Stimulated activated CD8-positive, alpha-beta memory T cell treated with anti-CD3 and anti-CD28 coated beads, Interleukin-15, amount 100 ng/mL, for 48 hours (primary cell): ENCODE measurements around the gene ALS2CL.

ENCODE experiments used
- DNase-seq, 2 donors: peaks; one replicate each; pipeline ENCODE4 v3.0.0-alpha.2; 2020; ENCODE audit warnings: low read depth in 2 of 2

Gene ALS2CL

DNA sequence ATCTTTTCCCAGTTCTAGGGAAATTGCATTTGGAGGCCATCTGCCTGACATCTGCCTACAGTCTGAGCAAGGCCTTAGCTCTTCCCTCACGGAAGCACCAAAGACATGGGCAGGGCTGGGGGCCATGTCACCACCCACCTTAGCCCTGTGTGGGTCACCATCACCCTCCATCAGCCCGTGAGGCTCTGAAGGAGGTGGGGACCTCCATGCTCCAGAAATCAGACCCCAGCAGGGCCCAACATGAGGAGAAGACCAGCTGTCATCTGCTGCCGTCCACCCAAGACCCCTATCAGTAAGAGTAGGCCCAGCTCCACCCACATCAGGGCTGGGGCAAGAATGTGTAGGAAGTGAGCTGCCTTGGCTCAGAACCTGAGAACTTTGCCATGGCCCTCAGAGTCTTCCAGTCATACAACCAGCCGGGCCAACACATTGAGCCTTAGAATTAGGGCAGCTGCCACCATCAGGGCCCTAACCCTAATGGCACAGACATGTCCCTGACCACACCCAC, 9.6 kb upstream of the ALS2CL start:
- no peak for DNase-seq

DNA sequence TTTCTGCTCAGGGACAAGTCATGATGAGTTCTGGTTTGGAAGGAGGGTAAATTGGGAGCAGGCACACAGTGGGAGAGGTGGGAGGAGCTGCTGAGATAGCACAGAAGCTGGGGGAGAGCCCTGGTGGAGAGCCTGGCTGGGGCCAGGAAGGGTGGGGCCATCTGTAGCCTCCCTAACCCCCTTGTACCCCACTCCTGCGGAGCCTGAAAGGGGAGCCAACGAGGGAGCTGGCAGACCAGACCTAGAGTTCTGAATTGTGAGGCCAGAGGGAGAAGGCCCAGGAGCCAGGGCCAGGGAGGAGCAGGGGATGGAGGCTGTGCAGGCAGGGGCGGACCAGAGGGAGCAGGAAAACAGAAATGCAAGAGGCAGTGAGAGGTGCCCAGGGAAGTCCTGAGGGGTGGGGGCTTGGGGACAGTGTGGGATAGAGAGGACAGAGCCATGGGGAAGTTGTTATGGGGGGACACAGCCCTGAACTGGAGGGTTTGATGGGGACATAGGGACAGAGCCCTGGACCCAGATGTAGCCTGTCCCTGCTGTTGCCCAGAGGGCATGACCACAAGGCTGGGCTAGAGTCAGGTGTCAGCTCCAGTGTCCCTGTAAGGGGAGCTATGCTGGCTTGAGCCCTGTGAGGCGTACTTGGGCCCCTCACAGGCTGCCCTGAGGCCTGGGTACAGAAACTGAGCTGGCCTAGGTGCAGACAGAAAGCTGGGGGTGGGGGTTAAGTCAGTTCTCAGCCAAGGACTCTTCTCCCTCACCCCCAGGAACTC, 8.9 kb upstream of the ALS2CL start:
- no peak for DNase-seq

DNA sequence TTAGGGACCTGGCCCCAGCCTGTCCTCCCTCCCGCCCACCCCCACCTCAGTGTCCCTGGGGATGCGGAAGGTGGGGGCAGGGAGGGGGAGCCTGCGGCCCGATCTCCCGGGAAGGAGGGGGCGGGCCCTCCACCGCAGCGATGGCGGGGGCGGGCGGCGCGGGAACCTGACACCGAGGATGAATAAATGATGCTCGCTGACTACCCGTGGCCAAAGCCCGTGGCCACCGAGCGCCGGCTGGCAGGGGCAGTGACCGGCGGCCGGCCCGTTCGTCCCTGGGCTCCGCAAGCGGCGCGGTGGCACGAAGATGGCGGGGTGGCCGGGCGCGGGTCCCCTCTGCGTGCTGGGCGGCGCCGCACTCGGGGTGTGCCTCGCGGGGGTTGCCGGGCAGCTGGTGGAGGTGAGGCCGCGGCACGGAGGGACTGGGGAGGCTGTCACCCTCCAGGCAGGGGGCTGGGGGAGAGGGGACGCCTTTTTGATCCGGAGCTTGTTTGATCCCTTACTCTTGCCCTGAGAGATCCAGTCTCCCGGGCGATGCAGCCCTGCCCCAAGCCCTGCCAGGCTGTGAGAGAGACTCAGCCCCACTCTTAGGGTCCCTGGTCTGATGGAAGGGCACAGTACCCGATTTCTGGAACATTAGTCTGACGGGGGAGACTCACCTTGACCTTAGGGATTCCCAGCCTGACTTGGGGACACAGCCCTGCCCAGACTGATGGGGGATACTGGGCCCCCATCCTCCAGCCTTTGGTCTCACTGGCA, 7.9 kb upstream of the ALS2CL start, which contains the start of gene TMIE:
Gene TMIE (plus strand): TSS at position 212 of the 759 bp plus-strand sequence. CDS start 96 bp downstream, at position 308.
- DNase-seq: no peak

DNA sequence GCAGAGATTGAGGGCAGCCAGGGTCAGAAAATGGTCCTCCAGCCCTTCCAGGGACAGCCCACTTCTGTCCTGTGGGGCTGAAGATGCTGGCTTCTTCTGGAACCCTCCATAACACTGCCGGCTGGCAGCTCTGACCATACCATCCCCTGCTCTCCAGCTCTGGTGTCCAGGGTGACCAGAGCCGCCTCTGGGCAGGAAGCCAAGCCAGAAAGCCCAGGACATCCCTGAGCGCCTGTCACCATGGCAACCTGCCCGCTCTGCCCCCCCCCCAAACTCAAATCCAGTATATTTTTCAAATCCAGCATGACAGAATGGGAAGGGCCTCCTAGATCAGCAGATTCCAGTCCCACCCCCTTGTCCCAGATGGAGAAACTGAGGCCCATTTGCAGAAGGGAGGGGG, 7.3 kb upstream of the ALS2CL start:
- no peak for DNase-seq

DNA sequence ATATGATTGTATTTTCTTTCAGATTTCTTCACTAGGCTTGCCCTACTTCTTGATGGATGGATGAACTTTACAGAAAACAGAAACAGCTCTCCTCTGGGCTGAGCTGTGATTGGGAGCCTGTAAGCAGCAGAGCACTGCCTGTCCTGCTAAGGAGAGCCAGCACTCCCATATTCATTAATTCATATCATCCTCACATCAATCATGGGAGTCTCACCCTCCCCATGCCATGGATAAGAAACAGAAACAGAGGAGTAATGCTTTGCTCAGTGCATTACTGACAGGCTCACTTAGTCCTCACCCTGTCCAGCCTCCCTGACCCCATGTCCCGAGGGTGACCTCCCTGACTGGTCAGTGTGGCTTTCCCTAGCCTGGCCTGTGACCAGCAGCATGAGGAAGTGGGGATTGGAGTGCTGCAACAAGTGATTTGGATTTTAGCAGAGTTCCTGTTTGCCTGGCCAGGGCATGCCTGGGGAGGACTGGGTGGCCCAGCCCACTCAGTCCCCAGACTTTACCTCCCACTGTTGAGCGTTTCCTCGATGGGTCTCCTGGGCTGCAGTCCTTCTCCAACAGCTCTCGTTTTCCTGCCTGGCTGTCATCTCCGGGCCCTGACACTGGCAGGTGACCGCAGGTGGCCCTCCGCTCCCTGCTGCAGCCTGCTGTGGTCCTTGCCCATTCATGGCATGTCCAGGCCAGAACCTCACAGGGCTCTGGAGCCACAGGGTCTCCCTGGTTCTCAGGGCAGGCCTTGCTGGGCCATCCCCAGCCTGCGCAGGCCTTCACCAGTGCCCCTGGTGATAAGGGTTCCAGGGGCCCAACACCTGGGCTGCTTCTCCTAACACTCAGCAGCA, 6.4 kb upstream of the ALS2CL start:
- DNase-seq: no peak

DNA sequence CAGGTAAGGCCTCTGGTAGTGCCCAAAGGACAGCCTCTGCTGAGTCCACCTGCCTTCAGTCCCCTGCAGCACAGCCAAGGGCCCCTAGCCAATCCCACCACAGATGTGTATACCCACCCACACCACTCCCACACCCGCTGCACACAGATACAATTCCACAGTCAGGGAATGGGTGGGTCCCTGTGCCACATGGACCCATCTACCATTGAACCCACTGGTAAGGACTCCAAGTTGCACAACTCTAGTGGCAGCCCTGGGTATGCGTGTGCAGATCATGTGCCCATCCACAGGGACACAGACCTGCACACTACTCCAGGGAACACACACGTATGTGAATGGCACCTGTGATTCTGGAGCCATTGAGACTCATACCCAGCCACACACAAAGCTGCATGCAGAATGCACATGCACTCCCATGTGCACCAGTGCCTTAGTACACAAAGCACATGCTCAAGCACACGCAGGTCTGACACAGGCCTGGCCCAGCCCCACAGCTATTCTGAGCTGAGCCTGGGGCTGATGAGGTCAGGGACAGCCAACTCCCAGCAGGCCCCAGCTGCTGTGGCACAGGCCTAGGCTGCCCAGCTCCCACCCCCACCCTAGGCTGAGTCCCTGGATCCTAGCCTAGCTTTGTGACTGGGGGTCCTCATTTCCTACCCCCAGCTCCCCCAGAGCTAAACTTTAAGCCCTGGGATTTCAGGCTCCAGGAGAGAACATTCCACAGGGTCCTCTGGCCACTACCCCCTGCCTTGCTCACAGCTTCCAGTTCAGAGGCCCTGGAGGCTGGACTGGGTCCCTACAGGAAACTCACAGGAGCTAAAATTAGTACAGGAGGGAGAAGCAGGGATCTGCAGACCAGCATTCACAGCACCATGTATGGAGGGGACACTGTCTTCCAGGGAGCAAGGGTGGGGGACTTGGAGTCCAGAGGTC, 2.7 kb upstream of the ALS2CL start:
- DNase-seq: no peak

DNA sequence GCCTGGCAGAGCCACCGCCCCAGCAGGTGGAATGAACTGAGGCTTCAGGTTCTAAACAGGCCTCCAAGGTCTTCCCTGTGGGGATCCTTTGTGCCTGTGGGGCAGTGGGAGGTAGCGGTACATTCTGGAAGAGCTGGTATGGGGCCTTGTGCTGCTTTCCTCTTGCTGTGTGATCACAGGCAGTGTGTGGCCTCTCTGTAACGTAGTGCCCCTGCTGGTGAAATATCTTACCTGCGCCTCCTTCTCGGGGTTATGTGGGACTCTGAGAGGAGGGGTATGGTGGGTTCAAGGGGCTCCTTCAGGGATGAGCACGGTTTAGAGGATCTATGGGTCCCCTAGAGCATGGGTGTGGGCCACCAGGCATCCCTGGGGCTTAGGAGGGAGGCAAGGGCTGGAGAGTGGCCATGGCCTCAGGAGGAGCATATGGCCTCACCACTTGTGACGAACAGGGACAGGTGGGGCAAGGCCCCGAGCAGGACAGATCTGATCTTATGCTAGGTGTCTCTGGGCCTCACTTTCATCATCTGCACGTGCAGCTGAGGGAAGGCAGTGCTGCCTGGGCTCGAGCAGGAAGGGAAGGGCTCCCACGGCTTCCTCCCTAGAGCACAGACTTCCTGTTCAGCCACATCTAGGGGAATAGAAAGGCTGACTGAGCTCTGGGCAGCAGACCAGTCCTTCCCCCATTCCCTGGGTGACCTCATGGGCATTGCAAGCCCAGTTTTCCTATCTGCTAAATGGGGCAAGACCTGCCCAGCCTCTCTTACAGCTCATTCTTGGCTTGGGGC, 1.9 kb upstream of the ALS2CL start:
- DNase-seq: no peak

DNA sequence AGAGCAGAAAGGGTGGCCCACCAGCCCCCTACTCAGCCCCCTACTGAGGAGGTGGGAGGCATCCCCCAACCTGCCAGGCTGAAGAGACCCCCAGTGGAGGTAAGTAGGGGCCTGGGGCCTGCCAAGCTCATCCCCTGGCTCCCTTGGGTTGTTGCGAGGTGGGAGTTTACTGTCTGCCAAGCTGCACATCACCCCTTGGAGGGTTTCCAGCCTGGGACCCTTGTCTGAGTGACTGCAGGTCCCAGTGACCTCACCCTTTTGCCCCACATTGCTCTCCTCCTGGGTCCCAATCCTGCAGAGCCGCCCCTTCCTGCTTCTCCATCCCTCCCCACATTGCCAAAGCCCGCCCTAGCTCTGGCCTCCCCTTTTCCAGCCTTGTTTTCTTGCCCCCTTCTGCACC, 1.0 kb upstream of the ALS2CL start:
- DNase-seq: no peak

DNA sequence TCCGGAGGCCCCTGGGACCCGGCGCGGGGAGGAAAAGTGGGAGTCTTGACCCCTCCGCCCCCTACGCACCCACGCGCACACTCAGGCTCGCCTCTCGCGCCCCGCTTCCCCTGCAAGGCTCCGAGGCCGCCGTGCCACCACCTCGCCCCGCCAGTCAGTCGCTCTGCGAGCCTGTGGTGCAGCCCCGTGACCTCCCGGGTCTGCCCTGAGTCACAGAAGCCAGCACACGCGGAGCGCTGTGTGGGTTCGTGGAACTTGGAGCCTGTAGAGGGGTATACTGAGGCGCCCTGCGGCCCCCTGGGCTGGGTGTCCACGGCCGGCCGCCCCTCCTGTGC, 380 bp upstream of the ALS2CL start:
- DNase-seq: no peak

DNA sequence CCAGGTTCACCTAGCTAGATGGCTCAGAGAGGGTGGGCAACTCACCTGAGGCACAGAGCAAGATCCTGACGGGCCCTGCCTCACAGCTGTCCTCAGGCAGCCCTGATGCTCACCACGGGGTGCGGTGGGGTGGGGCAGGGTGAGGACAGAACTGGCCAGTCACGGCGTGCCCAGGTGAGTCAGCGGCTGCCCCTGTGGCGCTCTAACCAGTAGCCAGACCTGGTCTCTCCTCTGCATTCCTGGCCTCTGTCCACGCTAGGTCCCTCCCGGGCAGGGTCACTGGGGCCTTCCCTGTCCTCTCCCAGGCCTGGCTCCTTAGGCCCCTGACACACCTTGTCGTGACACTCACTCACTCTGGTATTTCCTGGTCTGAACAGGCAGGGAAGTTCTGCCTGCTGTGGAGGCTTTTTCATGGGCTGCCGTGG, 901 bp downstream of the ALS2CL start:
- no peak for DNase-seq

DNA sequence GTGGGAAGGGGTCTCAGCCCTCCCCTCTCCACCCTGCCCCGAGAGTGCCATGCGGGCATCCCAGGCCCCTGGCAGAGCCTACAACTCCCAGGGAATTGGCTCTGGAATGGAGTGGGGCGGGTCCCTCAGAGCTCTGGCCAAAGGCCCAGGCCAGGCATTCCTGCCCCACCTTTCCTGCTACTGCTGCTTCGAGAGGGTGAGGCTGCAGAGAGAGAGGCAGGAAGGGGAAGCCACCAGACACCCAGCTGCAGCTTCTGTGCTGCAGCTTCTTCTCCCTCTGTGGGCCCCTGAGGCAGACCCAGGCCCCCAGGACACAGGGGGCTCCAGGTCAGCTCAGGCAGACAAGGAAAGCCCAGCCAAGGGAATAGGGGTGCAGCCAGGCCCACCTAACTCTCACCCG, 2.7 kb downstream of the ALS2CL start:
- DNase-seq: no peak

DNA sequence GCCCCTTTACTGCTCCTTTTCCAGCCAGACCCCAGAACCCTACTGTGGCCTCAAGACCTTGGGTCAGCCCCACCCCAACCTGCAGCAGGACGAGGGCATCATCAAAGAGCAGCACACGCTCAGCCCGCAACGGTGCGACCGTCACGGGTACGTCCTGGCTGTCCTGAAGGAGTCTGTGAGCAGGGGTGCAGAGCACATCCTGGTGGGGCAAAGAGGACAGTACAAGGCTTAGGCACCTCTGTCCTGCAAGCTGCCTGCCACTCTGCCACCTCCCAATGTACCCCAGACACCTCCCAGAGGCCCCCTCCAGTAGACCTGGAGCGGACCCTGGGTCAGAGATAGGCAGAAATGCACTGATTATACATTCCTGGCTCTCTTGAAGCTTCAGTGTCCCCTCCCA, 8.0 kb downstream of the ALS2CL start:
- no peak for DNase-seq

DNA sequence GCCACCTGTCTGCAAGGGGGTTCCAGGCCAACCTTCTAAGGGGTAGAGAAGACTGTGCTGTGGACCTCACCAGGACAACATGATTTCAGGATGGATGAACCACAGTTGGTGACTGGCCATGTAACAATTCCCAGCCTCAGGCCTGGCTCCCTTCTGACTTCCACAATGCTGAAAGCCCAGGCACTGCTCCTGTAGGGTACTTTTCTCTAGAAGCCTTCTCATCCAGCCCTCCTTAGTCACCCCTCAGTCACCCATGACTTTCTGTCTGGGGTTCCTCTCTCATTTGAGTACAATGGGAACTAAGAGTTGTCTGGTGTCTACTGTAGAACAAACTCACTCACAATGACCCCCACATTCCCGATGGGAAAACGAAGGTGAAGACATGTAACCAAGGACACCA, 8.6 kb downstream of the ALS2CL start:
- DNase-seq: no peak

DNA sequence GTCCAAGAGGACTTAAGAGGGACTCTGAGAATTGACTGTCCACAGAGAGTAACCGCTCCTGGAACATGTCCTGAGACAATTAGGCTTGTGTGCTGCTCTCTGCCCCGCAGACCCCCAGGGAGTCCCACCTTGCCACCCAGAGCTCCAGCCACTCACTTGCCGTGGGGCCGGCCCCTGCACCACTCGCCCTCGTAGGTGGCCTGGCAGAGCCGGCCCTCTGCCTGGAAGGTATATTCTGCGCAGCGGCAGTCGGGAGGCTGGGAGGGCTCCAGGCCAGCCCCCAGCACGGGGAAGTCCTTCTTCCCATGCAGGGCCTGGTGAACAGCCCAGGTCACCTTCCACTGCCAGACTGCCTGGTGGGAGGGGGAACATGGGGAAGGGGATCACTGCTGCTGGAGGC, 10.5 kb downstream of the ALS2CL start:
- no peak for DNase-seq

DNA sequence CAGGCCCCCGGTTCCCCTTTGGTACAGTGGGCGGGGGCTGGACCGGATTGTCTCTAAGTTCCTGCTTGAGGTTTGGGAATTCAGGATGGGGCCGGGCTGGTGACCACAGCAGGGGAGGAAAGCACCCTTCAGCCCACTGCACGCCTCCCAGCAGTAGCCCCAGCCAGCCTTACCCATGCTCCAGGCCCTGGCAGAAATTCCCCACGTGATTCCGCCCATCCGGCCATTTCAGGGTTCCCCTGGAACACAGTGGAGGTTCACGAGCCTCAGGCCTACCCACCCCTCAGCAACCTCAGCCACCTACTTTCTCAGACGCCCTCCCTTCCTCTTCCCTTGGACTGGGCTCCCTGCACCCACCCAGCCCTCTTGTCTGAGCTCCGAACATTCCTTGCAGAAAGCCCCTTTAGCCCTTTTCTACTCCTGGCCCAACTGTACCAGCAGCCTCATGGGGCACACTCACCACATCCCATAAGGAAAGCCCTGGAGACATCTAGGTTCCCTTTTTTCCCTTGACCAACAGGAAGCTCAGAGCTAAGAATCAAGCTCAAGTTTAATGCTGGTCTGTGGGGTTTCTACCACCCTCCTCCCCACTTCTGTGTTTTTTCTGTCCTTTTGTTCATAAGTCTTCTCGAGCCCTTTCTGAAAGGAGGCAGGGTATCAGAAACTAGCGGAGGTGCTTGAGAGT, 11.5 kb downstream of the ALS2CL start:
- no peak for DNase-seq

DNA sequence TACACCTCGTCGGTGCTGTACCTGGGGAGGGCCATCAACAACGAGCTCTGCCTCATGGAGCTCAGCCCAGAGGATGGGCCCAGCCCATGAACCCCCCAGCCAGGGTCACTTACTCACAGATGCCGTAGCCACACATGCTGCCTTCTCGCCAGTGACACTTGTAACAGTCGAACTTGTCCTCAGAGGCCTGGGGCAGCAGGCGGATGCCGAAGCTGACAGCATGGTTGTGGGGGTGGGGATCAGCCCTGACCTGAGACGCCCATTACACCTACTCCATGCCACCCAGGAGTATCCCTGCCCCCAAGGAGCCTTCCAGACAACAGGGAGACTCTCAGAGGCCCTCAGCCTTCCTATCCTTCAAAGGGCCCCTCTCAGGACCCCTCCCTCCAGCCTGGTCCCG, 12.1 kb downstream of the ALS2CL start:
- DNase-seq: no peak

DNA sequence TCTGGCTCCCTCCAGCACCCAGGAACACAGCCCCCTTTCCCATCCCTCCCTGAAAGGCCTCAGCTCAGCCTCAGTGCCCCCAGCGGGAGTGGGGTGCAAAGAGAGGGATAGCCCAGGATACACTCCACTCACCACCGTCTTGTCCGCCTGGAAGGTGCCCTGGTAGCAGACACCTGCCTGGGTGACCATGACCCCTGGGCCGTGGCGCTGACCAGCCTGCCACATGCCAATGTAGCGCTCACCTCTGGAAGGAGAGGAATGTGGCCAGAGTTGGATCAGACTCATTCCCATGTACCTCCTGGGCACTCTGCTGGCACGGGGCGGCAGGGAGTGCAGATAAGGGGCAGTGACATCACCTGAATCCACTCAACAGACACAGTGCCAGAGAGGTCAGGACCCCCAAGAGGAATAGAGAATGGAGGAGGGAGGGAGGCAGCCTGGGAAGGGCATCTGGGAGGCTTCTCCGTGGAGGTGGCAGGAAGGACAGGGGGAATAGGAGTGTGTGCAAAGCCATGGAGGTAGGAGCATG, 13.1 kb downstream of the ALS2CL start:
- DNase-seq: no peak

DNA sequence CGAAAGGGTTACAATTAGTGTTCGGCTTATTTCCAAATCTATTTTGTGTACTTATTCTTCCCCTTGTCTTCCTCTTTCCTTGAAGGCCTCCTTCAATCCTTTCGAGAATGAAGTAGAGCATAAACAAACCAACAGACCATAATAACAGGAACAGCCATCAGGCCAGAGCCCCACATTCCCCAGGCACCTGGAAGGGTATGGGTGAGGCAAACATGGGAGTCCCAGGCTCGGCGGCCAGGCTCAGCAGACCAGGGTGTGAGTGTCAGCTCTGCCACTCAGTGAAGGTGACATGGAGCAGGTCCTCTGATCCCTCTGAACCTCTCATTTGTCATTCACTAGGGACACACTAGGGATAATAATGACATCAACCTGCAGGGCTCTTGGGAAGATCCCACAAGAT, 13.8 kb downstream of the ALS2CL start:
- no peak for DNase-seq

DNA sequence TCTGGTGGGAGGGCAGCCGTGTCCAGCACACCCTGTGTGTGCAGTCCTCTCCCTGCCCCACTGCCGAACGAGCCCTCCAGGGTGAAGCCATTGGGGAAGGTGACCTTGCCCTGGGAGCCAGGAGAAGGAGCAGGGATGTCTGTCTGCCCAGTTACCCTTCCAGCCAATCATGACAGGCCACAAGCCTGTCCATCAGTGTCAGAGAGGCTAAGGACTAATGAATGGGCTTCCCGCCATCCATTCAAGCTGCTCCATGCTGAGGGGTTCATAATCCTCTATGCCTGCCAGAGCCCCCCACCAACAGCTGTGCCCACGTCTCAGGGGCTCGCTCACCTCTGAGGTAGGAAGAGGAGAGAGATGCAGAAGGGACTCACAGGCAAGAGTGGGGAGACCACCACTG, 15.2 kb downstream of the ALS2CL start:
- no peak for DNase-seq

DNA sequence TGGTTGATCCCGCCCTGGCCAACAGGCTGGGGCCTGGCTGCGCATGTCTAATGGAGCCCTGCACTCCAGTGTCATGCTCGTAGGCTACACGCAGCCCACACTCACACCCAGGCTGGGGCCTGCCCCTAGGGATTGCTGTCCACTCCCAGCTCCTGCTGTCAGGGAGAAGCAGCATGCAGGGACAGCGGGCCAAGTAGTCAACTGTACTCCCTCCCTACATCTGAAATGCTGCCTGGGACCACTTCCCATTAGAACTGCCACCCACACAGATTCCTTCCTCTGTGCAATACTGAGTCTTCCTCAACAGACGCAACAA, 16.1 kb downstream of the ALS2CL start:
- no peak for DNase-seq
